MG63 (cell line): ENCODE measurements around the gene ZNF654. TPM values are rescaled to one million over a fixed set of nuclear protein-coding genes. Genes with fewer than 3 reads are reported as not detected.
"Not testable (repeated sequence)": the region's sequence is repeated elsewhere in the genome, so short reads cannot be mapped to it uniquely, and the experiment has no call there.

Source experiments
- DNase-seq: peaks from one replicate; pipeline ENCODE4 v3.0.0-alpha.2; 2020
- H3K27me3 ChIP-seq: fragments of 250-450 bp; sonication (Bioruptor Pico); 2 replicates; pipeline ENCODE4 v1.5.1; 2020; ENCODE audit warnings: mild to moderate bottlenecking, moderate library complexity
- H3K36me3 ChIP-seq: fragments of 250-450 bp; sonication (Bioruptor Pico); 2 replicates; pipeline ENCODE4 v1.5.1; 2020; ENCODE audit warnings: mild to moderate bottlenecking, moderate library complexity
- H3K4me3 ChIP-seq: fragments of 250-450 bp; sonication (Bioruptor Pico); 2 replicates; pipeline ENCODE4 v1.5.1; 2020; ENCODE audit warnings: mild to moderate bottlenecking, moderate library complexity
- H3K9me3 ChIP-seq: fragments of 250-450 bp; sonication (Bioruptor Pico); 2 replicates; pipeline ENCODE4 v1.5.1; 2020; ENCODE audit warnings: mild to moderate bottlenecking, moderate library complexity
- total RNA-seq: library from RNA; depleted of rRNA; stranded (reverse); fragments of >200 nt; shearing (Covaris generic); gene quantifications from 2 replicates; pipeline ENCODE4 v1.2.3, GENCODE V29; 2014; ENCODE audit warnings: low replicate concordance; rRNA removed

The ZNF654 gene
- 3.1 and 6.7 TPM in 2 replicates for total RNA-seq

DNA sequence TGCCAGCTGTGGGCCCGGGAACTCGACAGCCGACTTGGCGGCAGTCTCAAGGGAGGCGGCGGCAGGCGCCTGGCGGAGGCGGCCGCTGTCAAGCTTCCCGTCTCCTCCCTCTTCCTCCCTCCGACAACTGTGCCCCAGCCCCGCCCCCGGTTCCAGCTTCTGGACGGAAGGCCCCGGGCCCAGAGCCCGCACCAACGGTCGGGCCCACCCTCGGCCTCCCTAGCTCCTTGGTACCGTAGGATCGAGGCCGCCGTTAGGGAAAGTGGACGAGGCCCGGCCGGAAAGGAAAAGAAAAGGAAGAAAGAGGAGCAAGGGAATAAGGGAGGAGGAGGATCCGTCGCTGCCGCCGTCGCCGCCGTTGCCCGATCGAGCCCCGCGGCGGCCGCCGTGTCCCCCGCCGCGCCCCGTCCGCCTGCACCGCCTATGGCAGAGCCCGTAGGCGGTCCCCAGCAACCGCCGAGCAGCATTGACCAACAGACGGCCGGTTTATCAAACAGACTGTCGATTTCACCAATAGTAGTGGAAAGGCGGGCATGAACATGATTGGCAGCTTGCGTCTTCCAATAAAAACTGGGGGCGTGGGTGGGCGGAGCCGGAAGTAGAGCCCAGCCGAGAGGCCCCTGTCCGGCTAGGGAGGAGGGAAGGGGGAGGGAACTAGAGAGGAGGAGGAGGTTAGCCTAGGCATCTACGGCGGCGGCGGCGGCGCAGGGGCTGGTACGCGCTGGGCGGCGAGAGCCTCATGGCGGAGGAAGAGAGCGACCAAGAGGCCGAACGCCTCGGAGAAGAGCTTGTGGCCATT, at the start of gene ZNF654, which contains the start of gene CGGBP1:
Gene ZNF654 (plus strand): TSS at position 675 of the 799 bp plus-strand sequence. CDS start 65 bp downstream, at position 740.
Gene CGGBP1 (minus strand): TSS at position 425 of the 799 bp plus-strand sequence. CDS start 3,029 bp downstream, outside the sequence.
- Histone ChIP-seq H3K36me3 (peaks cover 25% of the 10 kb centered on the region), H3K9me3 (no peaks in the 10 kb centered on the region), H3K4me3 (peak within 1 kb of the TSS; percentile 74), H3K27me3 (no peaks in the 10 kb centered on the region)
- peak; percentile 93 for DNase-seq

DNA sequence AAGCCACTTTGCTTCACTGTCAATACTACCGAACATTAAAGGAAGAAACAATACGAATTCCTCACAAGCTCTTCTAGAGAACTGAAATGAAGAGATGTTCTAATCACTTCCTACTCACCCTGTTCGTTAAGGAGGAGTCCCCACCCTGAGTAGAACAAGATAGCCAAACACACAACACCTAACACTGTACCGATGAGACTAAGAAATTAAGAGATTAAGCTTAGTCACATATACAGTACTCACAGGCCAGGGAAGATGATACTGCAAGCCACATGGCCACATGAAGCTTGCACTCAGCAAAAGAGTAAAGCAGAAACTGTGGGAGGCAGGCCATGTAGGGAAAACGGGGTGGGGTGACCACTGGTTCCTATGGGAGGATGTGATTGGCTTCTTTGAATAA, 48.2 kb upstream of the ZNF654 start:
- Histone ChIP-seq H3K4me3 (no peak overlapping the region), H3K9me3 (no peaks in the 10 kb centered on the region), H3K27me3 (no peaks in the 10 kb centered on the region), H3K36me3 (no peaks in the 10 kb centered on the region)
- DNase-seq, result no peak

DNA sequence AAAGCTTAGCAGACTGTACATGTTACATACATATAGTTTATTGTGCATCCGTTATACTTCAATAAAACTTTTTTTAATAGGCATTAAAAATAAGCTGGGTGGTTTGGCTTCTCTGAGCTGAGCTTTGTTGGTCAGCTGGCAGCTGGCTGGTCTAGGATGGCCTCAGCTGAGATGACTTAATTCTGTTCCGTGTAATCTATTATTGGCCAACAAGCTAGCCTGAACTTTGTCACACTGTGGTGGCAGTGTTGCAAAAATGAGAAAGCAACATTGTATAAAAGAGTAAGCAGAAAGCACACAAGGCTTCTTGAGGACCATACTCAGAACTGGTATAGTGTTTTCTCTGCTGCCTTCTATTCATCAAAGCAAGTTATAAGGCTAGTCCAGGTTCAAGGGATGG, 45.5 kb upstream of the ZNF654 start:
- DNase-seq, result no peak
- Histone ChIP-seq H3K9me3 (no peaks in the 10 kb centered on the region), H3K36me3 (no peaks in the 10 kb centered on the region), H3K27me3 (no peaks in the 10 kb centered on the region), H3K4me3 (no peak overlapping the region)

DNA sequence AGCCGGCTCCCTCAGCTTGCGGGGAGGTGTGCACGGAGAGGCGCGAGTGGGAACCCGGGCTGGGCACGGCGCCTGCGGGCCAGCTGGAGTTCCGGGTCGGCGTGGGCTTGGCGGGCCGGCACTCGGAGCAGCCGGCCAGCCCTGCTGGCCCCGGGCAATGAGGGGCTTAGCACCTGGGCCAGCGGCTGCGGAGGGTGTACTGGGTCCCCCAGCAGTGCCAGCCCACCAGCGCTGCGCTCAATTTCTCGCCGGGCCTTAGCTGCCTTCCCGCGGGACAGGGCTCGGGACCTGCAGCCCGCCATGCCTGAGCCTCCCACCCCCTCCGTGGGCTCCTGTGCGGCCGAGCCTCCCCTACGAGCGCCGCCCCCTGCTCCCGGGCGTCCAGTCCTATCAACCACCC, 43.4 kb upstream of the ZNF654 start:
- not testable (repeated sequence) for H3K4me3 ChIP-seq, H3K36me3 ChIP-seq, DNase-seq, H3K9me3 ChIP-seq, H3K27me3 ChIP-seq

DNA sequence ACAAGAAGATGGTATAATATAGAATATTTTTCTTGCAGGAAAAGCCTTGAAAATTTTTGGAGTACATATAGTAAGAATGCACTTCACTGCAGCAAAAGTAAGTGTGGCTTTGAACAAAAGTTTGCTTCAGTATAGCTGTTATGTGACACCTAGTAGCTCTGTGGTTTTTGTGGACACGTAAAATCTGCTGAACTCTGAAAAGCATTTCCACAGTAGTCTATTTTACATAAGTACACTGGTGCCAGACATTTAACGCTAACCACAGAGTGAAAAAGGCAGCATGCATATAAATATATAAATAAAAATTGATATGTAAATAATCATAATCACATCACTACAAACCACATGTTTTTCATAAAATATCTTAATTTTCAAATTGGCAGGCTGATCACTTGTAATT, 40.0 kb upstream of the ZNF654 start:
- DNase-seq, result no peak
- no peaks in the 10 kb centered on the region for H3K36me3 ChIP-seq
- no peaks in the 10 kb centered on the region for H3K9me3 ChIP-seq

DNA sequence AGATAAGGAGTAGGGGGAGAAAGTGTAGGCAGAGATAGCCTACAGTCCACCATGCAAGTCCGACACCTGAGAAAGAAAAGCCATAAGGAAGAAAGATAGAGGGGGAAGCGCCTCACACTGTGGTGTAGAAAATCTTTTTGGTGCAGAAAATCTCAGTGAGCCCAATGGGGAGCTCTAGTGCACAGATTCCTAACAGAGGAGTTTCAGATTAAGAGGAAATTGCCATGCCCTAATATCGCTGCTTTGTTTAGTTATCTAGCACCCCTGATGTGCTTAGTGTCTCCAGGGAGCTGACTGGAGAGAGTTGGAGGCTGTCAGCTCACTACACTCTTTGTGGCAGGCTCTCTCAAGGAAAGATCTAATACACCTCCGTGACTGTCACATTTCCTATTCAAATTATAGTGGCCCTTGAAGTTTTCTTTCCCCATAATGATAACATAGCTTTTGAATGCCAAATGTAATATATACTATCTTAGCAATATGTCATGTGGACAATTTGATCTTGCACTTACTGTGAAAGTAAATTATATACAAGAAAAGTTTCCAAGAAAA, 34.0 kb upstream of the ZNF654 start:
- DNase-seq, result no peak
- H3K4me3 ChIP-seq, result no peak overlapping the region
- H3K36me3 ChIP-seq, result no peaks in the 10 kb centered on the region
- H3K9me3 ChIP-seq, result no peaks in the 10 kb centered on the region
- H3K27me3 ChIP-seq, result no peaks in the 10 kb centered on the region

More for the DNA sequence above, 40.0 kb upstream of the ZNF654 start:
- no peak overlapping the region for H3K4me3 ChIP-seq
- no peaks in the 10 kb centered on the region for H3K27me3 ChIP-seq

DNA sequence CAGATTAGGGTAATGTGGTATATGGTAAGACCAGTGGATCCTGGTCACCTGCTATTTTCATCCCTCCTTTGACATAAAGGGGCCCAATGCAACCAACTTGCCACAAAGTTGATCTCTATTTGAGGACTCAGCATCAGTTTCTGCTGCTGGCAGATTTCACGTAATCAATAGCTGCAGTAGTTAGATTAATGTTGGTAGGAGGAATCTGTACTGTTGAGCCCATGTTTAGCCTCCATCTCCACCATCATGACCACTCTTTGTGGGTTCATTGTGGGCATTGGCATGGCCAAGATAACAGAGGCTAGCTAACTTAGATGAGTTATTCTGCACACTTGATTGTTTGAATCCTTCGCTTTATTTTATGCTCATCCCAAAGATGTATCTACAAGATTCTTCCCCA, 30.2 kb upstream of the ZNF654 start:
- Histone ChIP-seq H3K9me3 (no peaks in the 10 kb centered on the region), H3K4me3 (no peak overlapping the region), H3K36me3 (no peaks in the 10 kb centered on the region), H3K27me3 (no peaks in the 10 kb centered on the region)
- DNase-seq, result no peak

DNA sequence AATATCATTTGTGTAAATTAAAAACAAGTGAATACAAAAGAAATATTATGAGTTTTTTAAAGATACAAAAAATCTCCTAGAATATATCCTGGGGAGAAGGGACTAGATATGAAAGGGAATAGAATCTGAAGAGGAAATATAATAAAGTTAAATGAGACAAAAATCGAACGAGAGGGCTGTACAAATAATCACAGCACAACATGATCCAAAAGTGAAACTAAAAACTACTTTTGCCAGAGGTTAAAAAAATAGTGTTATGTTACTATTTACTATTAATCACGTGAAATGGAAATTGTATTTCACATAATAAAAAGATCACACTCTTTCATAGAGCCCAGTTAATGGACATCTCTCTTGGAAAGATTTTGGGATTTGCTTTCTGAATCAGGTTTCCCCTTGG, 28.8 kb upstream of the ZNF654 start:
- H3K27me3 ChIP-seq, result no peaks in the 10 kb centered on the region
- peak overlapping the region; percentile 20 for H3K4me3 ChIP-seq
- H3K36me3 ChIP-seq, result no peaks in the 10 kb centered on the region
- DNase-seq, result no peak
- H3K9me3 ChIP-seq, result no peaks in the 10 kb centered on the region

DNA sequence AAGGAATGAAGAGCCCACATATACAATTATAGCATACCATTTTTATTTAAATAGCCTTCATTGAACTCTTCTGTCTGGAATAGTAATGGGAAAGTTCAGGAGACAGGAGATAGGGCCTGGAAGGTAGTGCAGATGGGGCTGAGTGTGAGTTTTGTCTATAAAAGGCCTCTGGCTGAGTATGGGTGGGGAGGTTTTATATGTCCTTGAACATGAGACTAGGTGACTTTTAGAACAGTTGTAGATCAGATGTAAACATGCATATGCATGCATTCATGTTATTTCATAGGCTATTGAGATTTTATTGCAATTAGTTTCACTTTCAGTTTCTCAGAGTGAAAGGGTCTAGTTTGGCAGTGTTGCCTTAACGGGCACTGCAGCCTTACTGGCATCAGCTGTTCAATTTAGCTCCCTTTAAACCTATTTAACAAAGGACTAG, 27.4 kb upstream of the ZNF654 start:
- H3K4me3 ChIP-seq, result peak overlapping the region; percentile 47
- no peaks in the 10 kb centered on the region for H3K36me3 ChIP-seq
- H3K9me3 ChIP-seq, result no peaks in the 10 kb centered on the region
- H3K27me3 ChIP-seq, result no peaks in the 10 kb centered on the region
- DNase-seq, result peak; percentile 3

DNA sequence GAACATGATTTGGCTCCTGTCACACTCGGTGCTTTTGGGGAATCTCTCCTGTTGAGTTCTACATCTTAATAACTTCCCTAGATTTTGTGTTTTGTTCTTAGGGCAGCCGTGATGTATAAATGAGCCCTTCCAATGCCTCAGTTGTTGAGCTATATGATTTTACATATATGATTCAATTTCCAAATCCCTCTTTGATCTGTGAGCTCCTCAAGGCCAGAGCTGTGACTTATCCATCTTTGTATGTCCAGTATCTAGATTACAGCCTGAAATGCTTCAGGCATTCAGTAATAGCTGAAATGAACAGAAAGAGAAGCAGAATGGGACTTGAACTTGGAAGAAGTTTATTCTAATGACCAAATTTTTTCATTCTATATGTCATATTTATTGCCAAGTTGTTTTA, 26.8 kb upstream of the ZNF654 start:
- Histone ChIP-seq H3K36me3 (no peaks in the 10 kb centered on the region), H3K27me3 (no peaks in the 10 kb centered on the region), H3K4me3 (peak overlapping the region; percentile 47), H3K9me3 (no peaks in the 10 kb centered on the region)
- DNase-seq, result no peak

DNA sequence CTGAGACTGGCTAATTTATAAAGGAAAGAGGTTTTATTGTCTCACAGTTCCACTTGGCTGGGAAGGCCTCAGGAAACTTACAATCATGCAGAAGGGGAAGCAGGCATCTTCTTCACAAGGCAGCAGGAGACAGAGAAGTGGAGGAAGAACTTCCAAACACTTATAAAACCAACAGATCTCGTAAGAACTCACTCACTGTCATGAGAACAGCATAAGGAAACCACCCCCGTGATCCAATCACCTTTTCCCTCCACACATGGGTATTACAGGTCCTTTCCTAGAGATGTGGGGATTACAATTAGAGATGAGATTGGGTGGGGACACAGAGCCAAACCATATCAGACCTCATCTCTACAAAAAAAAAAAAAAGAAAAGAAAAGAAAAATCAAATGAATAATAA, 26.0 kb upstream of the ZNF654 start:
- H3K36me3 ChIP-seq, result no peaks in the 10 kb centered on the region
- no peak for DNase-seq
- H3K27me3 ChIP-seq, result no peaks in the 10 kb centered on the region
- H3K9me3 ChIP-seq, result no peaks in the 10 kb centered on the region
- no peak overlapping the region for H3K4me3 ChIP-seq

DNA sequence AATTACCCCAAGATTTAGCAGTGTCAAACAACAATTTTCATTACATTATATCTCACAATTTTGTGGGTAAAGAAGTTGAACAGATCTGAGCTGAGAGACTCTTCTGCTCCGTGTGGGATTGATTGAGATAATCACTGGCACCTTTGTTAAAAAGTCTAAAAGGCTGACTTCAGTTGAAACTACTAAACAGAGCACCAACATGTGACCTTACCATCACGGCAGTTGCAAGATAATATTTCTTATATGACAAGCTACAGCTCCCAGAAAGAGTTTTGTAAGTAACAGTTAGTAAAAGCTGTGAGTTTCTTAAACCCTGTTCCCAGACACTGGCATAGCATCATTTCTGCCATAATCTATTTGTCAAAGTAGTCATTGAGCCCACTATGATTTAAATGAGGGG, 25.2 kb upstream of the ZNF654 start:
- H3K4me3 ChIP-seq, result no peak overlapping the region
- H3K9me3 ChIP-seq, result no peaks in the 10 kb centered on the region
- no peaks in the 10 kb centered on the region for H3K27me3 ChIP-seq
- no peaks in the 10 kb centered on the region for H3K36me3 ChIP-seq
- no peak for DNase-seq

DNA sequence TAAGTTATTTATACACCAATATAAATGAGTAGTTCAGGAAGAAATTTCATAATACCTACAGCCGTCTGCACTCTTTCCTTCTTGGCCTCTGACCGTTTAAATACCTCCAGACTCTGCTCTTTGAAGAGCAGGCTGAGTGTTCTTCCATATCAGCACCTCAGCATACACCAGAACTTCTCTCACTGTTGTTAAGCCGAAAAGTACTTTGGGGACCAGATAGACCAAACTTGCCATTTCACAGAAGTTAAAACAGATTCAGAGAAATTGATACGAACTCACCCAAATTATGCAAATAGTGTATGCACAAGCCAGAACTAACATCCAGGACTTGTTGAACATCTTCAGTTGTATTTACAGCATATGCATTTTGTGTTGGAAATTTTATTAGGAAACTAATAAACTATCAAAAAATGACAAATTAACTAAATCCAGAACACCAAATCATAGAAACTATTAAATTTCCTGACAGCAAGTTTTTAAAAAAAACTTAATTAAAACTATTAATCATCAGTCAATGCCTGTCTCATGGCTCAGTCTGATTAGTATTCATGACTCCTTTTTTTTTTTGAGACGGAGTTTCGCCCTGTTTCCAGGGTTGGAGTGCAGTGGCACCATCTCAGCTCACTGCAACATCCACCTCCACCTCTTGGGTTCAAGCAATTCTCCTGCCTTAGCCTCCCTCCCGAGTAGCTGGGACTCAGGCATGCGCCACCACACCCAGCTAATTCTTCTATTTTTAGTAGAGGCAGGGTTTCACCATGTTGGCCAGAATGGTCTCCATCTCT, 24.4 kb upstream of the ZNF654 start:
- no peaks in the 10 kb centered on the region for H3K9me3 ChIP-seq
- no peaks in the 10 kb centered on the region for H3K36me3 ChIP-seq
- H3K27me3 ChIP-seq, result no peaks in the 10 kb centered on the region
- no peak for DNase-seq
- no peak overlapping the region for H3K4me3 ChIP-seq

DNA sequence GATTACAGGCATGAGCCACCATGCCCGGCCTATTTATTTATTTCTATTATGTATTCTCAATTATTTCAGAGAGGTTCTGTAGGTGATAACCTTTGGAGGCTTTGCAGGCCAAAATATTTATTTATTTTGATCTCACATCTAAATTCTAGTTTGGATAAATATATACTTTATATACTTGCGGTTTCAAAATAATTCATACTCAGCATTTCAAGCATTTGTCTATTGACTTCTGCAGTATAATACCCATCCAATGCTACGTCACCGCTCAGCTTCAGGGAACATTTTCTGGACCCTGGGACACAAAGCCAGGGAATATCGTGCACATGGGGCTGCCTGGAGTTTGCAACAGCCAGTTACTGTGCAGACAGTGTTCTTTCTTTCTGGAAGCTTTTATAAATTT, 22.8 kb upstream of the ZNF654 start:
- Histone ChIP-seq H3K4me3 (no peak overlapping the region), H3K9me3 (no peaks in the 10 kb centered on the region), H3K27me3 (no peaks in the 10 kb centered on the region), H3K36me3 (no peaks in the 10 kb centered on the region)
- DNase-seq, result no peak

DNA sequence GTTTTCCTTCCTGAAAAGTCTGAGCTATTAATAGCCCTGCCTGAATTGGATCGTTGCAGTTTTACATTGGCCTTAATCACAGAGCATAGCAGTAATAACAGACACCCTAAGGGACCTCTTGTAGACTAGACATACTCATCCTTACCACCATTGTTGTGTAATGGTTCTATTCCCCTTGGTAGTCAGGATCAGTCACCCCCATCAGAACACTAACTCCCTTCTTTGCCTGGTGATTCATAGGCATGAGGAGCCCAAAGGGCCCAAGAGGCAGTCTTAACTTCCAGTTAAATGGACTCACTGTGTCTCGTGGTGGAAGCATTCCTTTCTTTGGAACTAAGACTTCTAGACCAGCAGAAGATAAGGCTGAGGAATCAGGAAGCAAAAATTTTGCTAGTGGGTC, 20.5 kb upstream of the ZNF654 start:
- no peak for DNase-seq
- no peaks in the 10 kb centered on the region for H3K9me3 ChIP-seq
- no peaks in the 10 kb centered on the region for H3K27me3 ChIP-seq
- no peak overlapping the region for H3K4me3 ChIP-seq
- H3K36me3 ChIP-seq, result no peaks in the 10 kb centered on the region

DNA sequence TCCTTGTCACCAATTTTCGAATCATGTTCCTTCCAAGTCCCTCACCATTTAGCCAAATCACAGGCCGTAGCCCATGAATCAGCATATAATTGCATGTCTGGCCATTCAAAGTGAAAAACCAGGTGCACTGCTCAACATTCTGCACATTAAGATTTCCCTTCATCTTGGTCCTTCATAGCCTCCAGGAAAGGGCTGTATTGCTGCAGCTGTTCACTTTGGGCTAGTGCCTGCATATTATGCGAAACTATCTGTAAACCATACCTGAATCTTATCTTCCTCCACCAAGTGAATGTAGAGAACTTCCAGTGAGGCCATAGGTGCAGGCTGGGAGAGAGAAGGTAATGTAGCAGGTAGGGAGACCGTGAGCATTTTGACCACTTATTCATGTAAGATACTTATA, 18.5 kb upstream of the ZNF654 start:
- no peak overlapping the region for H3K4me3 ChIP-seq
- no peak for DNase-seq

DNA sequence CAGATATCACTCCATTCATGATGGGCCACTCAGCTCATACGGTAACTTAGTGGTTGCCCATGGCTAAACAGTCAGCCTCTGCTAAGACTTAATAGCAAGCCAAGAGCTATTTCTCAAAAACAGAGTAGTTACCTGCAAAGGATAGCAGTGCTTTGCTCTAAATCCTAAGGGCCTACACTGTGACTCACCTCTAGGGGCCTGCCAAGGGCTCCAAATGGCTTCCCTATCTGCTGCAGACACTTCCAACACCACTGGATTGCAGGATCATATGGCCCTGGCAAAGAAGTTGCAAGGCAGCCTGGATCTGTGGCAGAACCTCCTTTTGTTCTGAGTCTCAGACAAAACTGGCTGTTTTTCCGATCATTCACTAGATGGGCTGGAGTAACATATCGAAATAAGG, 18.1 kb upstream of the ZNF654 start:
- no peaks in the 10 kb centered on the region for H3K36me3 ChIP-seq
- H3K9me3 ChIP-seq, result no peaks in the 10 kb centered on the region
- H3K27me3 ChIP-seq, result no peaks in the 10 kb centered on the region
- no peak overlapping the region for H3K4me3 ChIP-seq
- DNase-seq, result no peak

More for the DNA sequence above, 18.5 kb upstream of the ZNF654 start:
- H3K36me3 ChIP-seq, result no peaks in the 10 kb centered on the region
- H3K27me3 ChIP-seq, result no peaks in the 10 kb centered on the region
- no peaks in the 10 kb centered on the region for H3K9me3 ChIP-seq
